GM18858 (cell line): ENCODE results near the gene EPB41L1.

Source experiments
- ATAC-seq: cut with Tn5 transposase; IDR thresholded peaks from one replicate; pipeline ENCODE4 v1.9.1; 2021; ENCODE audit not compliant: unreplicated experiment

Gene EPB41L1

DNA sequence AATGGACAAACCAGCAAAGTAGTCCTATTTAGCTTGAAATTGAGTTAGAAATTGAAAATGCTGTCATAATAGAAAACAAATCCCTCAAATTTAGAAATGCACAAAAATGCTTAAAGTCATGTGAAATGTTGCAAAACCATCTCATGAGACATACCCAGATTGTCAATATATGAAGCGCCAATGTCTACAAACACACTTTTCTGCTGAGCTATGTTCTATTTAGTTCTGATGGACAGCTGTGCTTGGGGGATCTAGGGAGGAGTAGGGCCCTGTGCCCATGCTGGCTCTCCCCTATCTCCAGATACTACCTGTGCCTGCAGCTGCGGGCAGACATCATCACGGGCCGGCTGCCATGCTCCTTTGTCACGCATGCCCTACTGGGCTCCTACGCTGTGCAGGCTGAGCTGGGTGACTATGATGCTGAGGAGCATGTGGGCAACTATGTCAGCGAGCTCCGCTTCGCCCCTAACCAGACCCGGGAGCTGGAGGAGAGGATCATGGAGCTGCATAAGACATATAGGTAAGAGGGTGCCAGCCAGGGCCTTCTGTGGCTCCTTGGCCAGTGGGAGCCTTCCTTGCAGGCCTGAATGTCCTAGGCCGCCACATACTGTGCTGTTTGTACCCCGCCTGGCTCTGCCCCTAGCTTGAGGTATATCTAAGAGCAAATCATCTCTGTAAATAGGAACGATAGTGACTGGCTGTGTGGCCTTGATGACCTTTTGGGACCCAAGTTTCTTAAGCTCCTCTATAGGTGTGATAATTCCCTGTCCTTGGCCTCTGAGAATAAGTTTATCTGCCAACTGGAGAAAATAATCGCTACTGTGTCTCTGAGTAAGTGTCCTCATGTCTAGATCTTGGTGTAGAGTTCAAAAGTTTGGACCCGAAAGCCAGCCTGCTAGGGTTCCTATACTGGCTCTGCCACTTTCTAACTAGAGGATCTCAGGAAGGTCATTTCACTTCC, 30.6 kb downstream of the EPB41L1 start:
- ATAC-seq = no peak

DNA sequence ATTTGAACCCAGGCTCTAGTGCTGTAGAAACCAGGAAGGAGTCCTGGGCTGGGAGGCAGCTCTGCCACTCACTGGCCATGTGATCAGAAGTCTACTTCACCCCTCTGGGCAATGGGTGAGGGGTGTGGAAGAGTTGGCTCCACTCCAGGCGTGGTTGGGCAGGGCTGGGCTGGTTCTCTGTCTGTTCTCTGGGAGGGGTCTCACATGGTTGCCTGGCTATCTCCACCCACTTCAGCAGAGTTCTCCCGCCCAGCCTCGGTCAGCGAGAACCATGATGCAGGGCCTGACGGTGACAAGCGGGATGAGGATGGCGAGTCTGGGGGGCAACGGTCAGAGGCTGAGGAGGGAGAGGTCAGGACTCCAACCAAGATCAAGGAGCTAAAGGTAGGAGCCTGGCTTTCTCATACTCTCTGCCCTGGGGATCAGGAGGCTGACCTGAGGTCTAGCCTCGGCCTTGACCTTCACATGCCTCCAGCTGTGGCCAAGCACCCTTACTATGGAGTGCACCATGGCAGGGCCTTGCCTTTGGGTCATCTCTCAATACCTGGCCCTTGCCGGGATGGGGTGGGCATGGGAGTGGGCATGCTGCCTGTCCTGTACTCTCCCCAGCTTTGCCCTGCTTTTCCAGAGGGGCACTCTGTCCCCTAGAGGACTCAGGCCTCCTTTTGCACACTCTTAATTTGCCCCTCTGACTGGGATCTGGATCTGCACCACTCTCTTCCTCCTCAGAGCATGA, 39.6 kb downstream of the EPB41L1 start:
- ATAC-seq = no peak

DNA sequence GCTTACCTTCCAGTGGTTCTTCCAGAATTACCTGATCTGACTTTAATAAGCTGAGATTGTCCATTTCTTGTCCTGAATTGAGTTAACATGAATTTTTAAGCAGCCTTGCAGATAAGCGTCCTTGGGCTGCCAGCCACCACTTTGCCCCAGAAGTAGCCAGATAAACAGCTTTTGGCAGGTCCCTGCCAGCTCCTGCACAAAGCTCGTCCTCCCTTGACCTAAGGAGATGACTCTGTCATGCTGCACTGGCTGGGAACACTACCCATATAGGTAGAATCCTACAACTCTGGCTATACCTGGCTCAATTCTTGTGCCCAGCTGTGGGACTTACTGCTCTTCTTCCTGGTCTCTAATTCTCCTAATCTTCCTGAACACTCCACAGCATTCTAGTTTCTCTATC, 42.1 kb downstream of the EPB41L1 start:
- no peak for ATAC-seq

- no peak for ATAC-seq
Observed at GRCh38 chr20:36197271-36197670, 42.7 kb downstream of the EPB41L1 start.

- ATAC-seq = no peak
Observed at GRCh38 chr20:36199345-36200257, 45.1 kb downstream of the EPB41L1 start.

DNA sequence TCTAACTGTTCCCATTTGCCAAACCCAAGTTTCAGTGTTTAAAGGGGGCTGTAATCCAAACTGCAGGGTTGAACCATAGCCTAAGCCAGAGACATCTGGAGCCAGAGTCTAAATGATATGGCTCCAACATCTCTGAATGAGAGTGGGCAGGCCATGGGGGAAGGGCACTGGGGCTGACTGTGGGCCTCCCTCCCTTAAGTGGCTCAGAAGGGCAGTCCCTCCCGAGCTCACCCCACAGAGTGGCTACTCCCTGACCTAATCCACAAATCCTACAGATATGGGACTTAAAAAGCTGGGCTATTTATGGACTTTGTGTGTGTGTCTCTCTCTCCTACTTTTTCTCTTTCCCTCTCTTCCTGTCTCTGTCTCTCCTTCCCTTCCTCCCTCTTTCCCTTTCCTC, 45.9 kb downstream of the EPB41L1 start:
- ATAC-seq = no peak

- no peak for ATAC-seq
Observed at GRCh38 chr20:36201198-36201597, 46.7 kb downstream of the EPB41L1 start.

- ATAC-seq = no peak
Observed at GRCh38 chr20:36202891-36203338, 48.4 kb downstream of the EPB41L1 start.

DNA sequence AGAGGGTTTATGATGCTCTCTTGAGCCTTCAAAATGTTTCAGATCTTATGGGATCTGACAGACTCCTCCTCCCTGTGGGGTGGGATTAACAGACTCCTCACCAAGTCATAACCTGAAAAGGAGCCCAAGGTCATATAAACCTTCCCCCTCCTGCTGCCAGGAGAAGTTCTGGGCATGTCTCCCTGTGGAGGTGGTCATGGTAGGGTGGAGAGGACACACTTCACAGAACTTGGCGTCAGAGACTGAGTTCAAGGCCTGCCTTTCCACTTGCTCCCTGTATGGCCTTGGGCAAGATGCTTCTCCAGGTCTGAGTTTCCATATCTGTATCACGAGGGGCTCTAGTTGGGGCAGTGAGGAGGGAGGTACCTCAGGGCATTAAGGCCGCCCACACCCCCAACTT, 49.3 kb downstream of the EPB41L1 start:
- ATAC-seq = no peak

DNA sequence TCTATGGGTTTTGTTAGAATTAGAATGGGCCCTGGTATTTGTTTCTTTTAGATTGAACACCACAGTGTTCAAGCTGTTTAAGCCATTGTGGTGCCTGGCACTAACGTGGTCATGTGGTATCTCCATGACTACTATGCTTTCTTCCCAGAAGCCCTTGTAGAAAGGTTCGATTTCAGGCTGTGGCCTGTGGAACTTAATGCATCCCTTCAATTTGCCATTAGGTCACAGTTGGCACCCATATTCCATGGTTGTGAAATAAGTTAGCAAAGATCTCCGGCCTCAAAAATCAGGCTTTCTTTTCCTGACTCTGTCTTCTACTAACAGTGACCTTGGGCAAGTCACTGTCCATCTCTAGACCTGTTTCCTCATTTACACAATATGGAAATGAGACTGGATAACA, 50.5 kb downstream of the EPB41L1 start:
- no peak for ATAC-seq

DNA sequence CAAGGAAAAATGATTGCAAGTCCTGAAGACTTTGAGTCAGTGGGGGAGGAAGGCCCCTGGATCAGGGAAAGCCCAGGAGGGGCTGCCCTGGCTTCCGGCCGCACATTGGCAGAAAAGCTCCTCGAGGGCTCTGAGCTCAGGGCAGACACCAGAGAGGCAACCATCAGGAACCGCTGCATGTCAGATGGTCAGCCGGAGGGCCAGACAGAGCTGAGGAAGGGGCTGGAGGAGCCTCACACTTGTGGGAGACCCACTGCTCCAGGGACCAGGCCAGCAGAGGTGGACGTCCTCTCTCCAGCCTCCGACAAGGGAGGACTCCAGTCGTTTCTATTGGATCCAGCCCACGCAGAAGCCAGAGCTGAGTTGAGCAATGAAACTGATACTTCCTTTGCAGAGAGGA, 51.5 kb downstream of the EPB41L1 start:
- no peak for ATAC-seq

GRCh38 chr20:36206641-36207040, 52.1 kb downstream of the EPB41L1 start:
- ATAC-seq = no peak

- ATAC-seq = no peak
Observed at GRCh38 chr20:36207602-36208001, 53.1 kb downstream of the EPB41L1 start.

DNA sequence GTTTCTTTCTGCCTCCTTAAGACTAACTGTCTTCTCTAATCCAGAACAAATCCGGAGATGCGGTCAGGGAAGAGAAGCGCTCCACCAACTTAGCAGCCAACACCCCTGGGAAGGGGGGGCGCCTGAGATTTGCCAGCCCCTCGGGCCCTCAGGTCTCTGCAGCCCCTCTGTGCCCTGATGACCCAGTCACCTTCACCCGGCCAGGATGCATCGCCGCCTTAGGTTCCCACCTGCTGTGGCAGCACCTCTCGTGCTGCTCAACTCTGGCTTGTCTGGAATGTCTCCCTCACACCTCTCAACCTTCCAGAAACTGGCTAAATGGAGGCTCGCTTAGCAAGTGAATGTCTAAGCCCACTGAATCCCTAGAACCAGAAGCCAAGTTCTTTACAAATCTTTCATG, 53.7 kb downstream of the EPB41L1 start:
- no peak for ATAC-seq

- no peak for ATAC-seq
Observed at GRCh38 chr20:36210436-36211021, 56.0 kb downstream of the EPB41L1 start.

DNA sequence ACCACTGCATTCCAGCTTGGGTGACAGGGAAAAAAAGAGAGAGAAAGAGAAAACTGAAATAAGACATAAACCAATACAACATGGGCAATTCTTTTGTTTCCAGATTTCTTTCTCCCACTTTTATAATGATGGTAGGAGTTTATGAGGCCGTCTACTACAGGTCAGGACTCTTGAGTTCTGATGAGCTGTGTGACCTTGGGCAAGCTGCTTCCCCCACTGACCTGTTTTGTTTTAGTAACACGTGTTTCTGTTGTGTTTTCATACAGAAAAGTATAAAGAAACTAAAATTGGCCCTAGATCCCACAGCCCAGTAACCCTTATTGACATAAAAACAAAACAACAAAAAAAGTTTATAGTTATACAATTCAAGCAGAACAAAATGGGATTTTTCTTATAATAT, 58.8 kb downstream of the EPB41L1 start:
- no peak for ATAC-seq

- no peak for ATAC-seq
Observed at GRCh38 chr20:36214684-36215256, 60.2 kb downstream of the EPB41L1 start.

DNA sequence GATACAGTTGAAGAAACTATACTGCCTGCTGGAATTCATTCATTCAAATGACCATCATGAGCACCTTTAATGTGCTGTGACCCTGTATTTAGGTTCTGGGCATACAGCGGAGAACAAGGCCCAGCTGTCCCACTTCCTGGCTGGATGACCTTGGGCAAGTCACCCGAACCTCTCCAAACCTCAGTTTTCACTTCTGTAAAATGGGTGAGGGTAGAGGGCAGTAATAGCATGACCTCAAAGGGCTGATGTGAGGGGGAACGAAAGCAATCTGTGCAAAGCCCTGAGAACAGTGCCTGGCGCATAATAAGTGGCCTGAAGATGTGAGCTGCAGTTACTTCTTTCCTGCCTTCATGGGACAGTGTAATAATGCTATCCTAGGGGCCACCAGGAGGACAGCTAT, 61.2 kb downstream of the EPB41L1 start:
- no peak for ATAC-seq

DNA sequence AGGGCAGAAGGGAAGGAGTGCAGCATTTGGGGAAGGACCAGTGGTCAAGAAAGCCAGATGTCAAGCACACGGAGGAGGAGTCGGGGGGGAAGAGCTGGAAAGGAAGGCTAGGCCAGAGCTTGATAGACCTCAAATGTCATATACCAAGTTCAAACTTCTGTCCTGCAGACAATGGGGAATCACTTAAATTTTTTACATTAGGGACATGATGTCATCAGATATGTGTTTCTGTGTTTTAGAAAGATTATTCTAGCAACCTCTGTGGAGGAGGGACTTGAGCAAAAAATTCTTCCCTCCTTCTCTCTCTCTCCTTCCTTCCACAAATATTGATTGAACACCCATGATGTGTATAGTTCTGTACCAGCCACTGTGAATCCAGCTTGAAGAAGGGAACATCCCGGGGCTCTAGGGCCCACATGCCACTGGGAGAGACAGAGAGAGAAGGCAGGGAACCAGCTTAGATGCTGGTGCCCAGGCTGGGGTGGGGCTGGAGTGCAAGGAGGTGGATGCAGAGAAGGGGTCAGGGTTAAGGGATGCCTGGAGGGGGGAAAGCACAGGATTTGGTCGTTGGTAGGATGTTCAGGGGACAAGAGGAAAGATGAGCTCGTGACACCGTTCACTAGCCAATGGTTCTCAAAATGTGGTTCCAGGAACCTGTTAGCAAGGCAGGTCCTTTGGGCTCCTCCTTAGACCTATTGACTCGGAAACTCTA, 61.9 kb downstream of the EPB41L1 start:
- no peak for ATAC-seq

- ATAC-seq = no peak
Observed at GRCh38 chr20:36217226-36217625, 62.7 kb downstream of the EPB41L1 start.
